Measurements from ENCODE around the gene GATB. TPM values are rescaled to one million over a fixed set of nuclear protein-coding genes. Genes with fewer than 3 reads are reported as not detected.

Gene GATB
- total and polyA plus RNA-seq, 2 experiments from 2014 or later: 19.4 to 20.1 TPM

DNA sequence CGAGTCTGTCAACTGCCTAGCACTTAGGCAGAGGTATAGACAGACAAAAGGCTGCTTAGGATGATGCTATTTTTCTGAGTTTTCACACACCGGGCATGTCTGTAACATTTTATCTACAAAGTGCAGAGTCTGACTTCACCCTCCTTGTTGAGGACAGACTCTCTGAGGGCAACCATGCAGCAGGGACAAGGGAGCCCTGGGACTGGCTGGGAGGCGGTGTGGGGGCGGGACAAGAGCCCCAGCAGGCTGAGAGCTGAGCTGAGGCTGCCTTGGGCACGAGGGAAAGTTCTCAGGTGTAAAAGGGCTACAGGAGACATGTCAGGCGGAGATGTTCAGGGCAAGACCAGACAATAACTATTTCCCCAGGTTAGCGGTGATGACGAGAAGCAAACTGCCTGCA is 81.6 kb downstream of the GATB start:
- 85% methylated on average over 8 of the region's 8 CpGs for WGBS (ENCODE audit: low lambda C conversion rate, missing lambda C conversion rate)
- no peaks in the 10 kb centered on the region for H3K9me2 ChIP-seq (replicated peaks; ENCODE audit: insufficient read depth)
- no peak overlapping the region for H3K4me3 ChIP-seq
- no peaks in the 10 kb centered on the region for H3K27me3 ChIP-seq
- peaks cover 13% of the 10 kb centered on the region for H3K4me1 ChIP-seq (ENCODE audit: insufficient read depth)
- no peaks in the 10 kb centered on the region for H4K20me1 ChIP-seq (ENCODE audit: insufficient read depth, poor library complexity, severe bottlenecking)
- no peak overlapping the region for H3K27ac ChIP-seq
- no peak for DNase-seq (ENCODE audit: low spot score)
- TF ChIP-seq, protein P1, sequence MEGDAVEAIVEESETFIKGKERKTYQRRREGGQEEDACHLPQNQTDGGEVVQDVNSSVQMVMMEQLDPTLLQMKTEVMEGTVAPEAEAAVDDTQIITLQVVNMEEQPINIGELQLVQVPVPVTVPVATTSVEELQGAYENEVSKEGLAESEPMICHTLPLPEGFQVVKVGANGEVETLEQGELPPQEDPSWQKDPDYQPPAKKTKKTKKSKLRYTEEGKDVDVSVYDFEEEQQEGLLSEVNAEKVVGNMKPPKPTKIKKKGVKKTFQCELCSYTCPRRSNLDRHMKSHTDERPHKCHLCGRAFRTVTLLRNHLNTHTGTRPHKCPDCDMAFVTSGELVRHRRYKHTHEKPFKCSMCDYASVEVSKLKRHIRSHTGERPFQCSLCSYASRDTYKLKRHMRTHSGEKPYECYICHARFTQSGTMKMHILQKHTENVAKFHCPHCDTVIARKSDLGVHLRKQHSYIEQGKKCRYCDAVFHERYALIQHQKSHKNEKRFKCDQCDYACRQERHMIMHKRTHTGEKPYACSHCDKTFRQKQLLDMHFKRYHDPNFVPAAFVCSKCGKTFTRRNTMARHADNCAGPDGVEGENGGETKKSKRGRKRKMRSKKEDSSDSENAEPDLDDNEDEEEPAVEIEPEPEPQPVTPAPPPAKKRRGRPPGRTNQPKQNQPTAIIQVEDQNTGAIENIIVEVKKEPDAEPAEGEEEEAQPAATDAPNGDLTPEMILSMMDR (IDR thresholded peaks at IDR 0.05; ENCODE audit: poor library complexity): no peak
- TF ChIP-seq EZH2 (IDR thresholded peaks at IDR 0.05; ENCODE audit: borderline replicate concordance) (no peak), EZH2phosphoT487 (IDR thresholded peaks at IDR 0.05; ENCODE audit: low read depth, severe bottlenecking, unreplicated experiment) (no peak)
- H2AFZ ChIP-seq: no peak overlapping the region
- no peaks in the 10 kb centered on the region for H3K9me3 ChIP-seq (ENCODE audit: low read depth)
- no peak overlapping the region for H3K4me2 ChIP-seq
- no peaks in the 10 kb centered on the region for H3K36me3 ChIP-seq (replicated peaks; ENCODE audit: insufficient read depth, low read depth)
- H3K79me2 ChIP-seq: no peaks in the 10 kb centered on the region

GRCh38 chr4:151678048-151678872 is 82.5 kb downstream of the GATB start:
- H3K27ac ChIP-seq: no peak overlapping the region

DNA sequence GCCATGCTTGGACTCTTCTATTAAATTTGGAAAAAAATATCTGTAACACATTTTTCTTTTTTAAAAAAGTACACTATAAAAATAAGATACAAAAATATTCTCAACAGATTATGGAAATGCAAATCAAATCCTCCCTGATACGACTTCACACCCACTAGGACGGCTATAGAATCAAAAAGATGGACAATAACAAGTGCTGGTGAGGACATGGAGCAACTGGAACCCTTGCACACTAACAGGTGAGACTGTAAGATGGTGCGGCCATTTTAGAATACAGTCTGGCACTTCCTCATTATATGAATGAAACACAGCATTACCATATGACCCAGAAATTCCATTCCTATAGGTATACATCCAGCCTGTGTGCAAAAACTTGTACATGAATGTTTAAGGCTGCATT is 83.6 kb downstream of the GATB start:
- no peak for DNase-seq (ENCODE audit: low spot score)
- Histone ChIP-seq H3K27ac (no peak overlapping the region), H3K4me2 (no peak overlapping the region), H3K9me3 (ENCODE audit: low read depth) (no peaks in the 10 kb centered on the region), H2AFZ (no peak overlapping the region), H4K20me1 (ENCODE audit: insufficient read depth, poor library complexity, severe bottlenecking) (no peaks in the 10 kb centered on the region), H3K4me3 (no peak overlapping the region), H3K4me1 (ENCODE audit: insufficient read depth) (peaks cover 13% of the 10 kb centered on the region), H3K27me3 (no peaks in the 10 kb centered on the region), H3K36me3 (replicated peaks; ENCODE audit: insufficient read depth, low read depth) (no peaks in the 10 kb centered on the region), H3K9me2 (replicated peaks; ENCODE audit: insufficient read depth) (no peaks in the 10 kb centered on the region), H3K79me2 (no peaks in the 10 kb centered on the region)
- WGBS (ENCODE audit: low lambda C conversion rate, missing lambda C conversion rate): 86% methylated on average over 3 of the region's 3 CpGs
- TF ChIP-seq, protein P1 (IDR thresholded peaks at IDR 0.05; ENCODE audit: poor library complexity): no peak
- TF ChIP-seq EZH2phosphoT487 (IDR thresholded peaks at IDR 0.05; ENCODE audit: low read depth, severe bottlenecking, unreplicated experiment) (no peak), EZH2 (IDR thresholded peaks at IDR 0.05; ENCODE audit: borderline replicate concordance) (no peak)

More at GRCh38 chr4:151678048-151678872, 82.5 kb downstream of the GATB start:
- WGBS (ENCODE audit: low lambda C conversion rate, missing lambda C conversion rate): 39% methylated on average over 14 of the region's 14 CpGs
- H3K4me3 ChIP-seq: no peak overlapping the region
- no peaks in the 10 kb centered on the region for H3K27me3 ChIP-seq
- no peaks in the 10 kb centered on the region for H3K36me3 ChIP-seq (replicated peaks; ENCODE audit: insufficient read depth, low read depth)
- H3K4me2 ChIP-seq: peak overlapping the region; percentile 16
- TF ChIP-seq, protein P1 (IDR thresholded peaks at IDR 0.05; ENCODE audit: poor library complexity): no peak
- TF ChIP-seq EZH2phosphoT487 (IDR thresholded peaks at IDR 0.05; ENCODE audit: low read depth, severe bottlenecking, unreplicated experiment): no peak
- no peak for TF ChIP-seq EZH2 (IDR thresholded peaks at IDR 0.05; ENCODE audit: borderline replicate concordance)
- no peaks in the 10 kb centered on the region for H3K79me2 ChIP-seq
- peaks cover 13% of the 10 kb centered on the region for H3K4me1 ChIP-seq (ENCODE audit: insufficient read depth)
- no peak overlapping the region for H2AFZ ChIP-seq
- no peak for DNase-seq (ENCODE audit: low spot score)
- H3K9me3 ChIP-seq (ENCODE audit: low read depth): no peaks in the 10 kb centered on the region
- no peaks in the 10 kb centered on the region for H3K9me2 ChIP-seq (replicated peaks; ENCODE audit: insufficient read depth)
- no peaks in the 10 kb centered on the region for H4K20me1 ChIP-seq (ENCODE audit: insufficient read depth, poor library complexity, severe bottlenecking)

Data from hepatocyte (in vitro differentiated cells).